ENCODE data around the gene TRAP1.

Gene TRAP1

GRCh38 chr16:3625911-3626732 lies 91.2 kb downstream of the TRAP1 start:
- Histone ChIP-seq H3K4me1 (ENCODE audit: control insufficient read depth in 1 of 2, insufficient read depth in 1 of 2, low read depth in 1 of 2, low read length in 1 of 2) (peaks cover 55 to 58% of the 10 kb centered on the region in 2 experiments), H3K27ac (peak overlapping the region; percentile 58)

DNA sequence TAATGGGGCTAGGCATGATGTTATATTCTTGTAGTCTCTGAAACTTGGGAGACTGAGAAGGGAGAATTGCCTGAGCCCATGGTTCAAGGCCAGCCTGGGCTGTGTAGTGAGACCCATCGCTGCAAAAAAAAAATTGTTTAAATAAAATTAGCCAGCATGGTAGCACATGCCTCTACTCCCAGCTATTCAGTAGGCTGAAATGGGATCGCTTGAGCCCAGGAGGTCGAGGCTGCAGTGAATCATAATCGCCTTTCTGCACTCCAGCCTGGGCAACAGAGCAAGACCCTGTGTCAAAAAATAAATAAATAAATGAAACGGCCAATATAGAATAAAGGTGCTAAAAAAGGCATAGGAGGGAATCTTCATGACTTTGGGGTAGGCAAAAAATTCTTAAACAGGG lies 92.0 kb downstream of the TRAP1 start:
- Histone ChIP-seq H3K36me3 (no peaks in the 10 kb centered on the region), H3K4me1 (ENCODE audit: control insufficient read depth in 1 of 2, insufficient read depth in 1 of 2, low read depth in 1 of 2, low read length in 1 of 2) (peaks cover 55 to 58% of the 10 kb centered on the region in 2 experiments), H3K9me3 (no peaks in the 10 kb centered on the region), H3K27ac (peak overlapping the region; percentile 58), H3K27me3 (no peaks in the 10 kb centered on the region), H3K4me3 (ENCODE audit: low read depth in 1 of 2, low read length in 1 of 2) (no peak overlapping the region)
- TF ChIP-seq CTCF (IDR thresholded peaks at IDR 0.05), result no peak

More at GRCh38 chr16:3625911-3626732, 91.2 kb downstream of the TRAP1 start:
- TF ChIP-seq CTCF (IDR thresholded peaks at IDR 0.05), result no peak
- no peaks in the 10 kb centered on the region for H3K9me3 ChIP-seq
- H3K4me3 ChIP-seq (ENCODE audit: low read depth in 1 of 2, low read length in 1 of 2), result no peak overlapping the region
- H3K27me3 ChIP-seq, result no peaks in the 10 kb centered on the region
- no peaks in the 10 kb centered on the region for H3K36me3 ChIP-seq

- H3K27me3 ChIP-seq, result no peaks in the 10 kb centered on the region
- H3K27ac ChIP-seq, result no peak overlapping the region
- no peaks in the 10 kb centered on the region for H3K36me3 ChIP-seq
- no peaks in the 10 kb centered on the region for H3K9me3 ChIP-seq
- H3K4me3 ChIP-seq (ENCODE audit: low read depth in 1 of 2, low read length in 1 of 2), result no peak overlapping the region
- H3K4me1 ChIP-seq (ENCODE audit: control insufficient read depth in 1 of 2, insufficient read depth in 1 of 2, low read depth in 1 of 2, low read length in 1 of 2), result peaks cover 43 to 46% of the 10 kb centered on the region in 2 experiments
- no peak for TF ChIP-seq CTCF (IDR thresholded peaks at IDR 0.05)
Observed at GRCh38 chr16:3623642-3624041, 93.7 kb downstream of the TRAP1 start.

- Histone ChIP-seq H3K36me3 (peaks cover 5% of the 10 kb centered on the region), H3K4me1 (ENCODE audit: control insufficient read depth in 1 of 2, insufficient read depth in 1 of 2, low read depth in 1 of 2, low read length in 1 of 2) (peaks cover 12 to 22% of the 10 kb centered on the region in 2 experiments), H3K27ac (peak overlapping the region; percentile 26), H3K27me3 (no peaks in the 10 kb centered on the region), H3K9me3 (no peaks in the 10 kb centered on the region), H3K4me3 (ENCODE audit: low read depth in 1 of 2, low read length in 1 of 2) (no peak overlapping the region)
- TF ChIP-seq CTCF (IDR thresholded peaks at IDR 0.05), result no peak
Observed at GRCh38 chr16:3618769-3619141, 98.6 kb downstream of the TRAP1 start.

DNA sequence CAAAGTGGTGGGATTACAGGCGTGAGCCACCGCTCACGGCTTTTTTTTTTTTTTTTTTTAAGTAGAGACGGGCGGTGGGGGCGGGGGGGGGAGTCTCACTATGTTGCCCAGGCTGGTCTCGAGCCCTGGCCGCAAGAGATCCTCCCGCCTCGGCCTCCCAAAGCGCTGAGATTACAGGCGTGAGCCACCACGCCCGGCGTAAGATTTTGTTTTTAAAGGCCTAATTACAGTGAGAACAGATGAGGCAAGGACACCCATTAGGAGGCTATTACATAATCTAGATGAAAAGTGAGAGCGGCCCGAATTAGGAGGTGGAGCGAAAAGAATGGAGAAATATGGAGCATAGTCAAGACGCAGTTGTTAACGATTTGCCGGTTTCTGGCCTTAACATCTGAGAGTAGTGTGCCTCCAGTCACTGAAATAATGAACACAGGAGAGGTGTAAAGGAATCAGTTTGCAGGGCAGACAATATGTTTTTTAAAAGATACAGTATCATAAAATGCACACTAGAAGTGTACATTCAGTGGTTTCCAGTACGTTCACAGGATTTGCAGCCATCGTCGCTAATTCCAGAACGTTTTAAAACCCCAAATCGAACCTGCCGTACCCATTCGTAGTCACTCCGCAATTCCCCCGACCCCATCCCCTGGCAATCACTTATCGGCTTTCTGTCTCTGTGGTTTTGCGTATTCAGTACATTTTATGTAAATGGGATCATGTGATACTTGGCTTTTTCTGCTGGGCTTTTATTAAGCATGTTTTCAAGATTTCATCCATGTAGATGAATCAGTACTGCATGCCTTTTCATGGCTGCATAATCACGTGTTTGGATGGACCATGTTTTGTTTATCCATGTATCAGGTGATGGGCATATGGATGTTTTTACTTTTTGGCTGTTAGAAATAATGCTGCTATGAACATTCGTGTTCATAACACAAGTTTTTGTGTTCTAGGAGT lies 104.5 kb downstream of the TRAP1 start:
- H3K9me3 ChIP-seq, result no peaks in the 10 kb centered on the region
- H3K36me3 ChIP-seq, result peaks cover 5% of the 10 kb centered on the region
- H3K4me1 ChIP-seq (ENCODE audit: control insufficient read depth in 1 of 2, insufficient read depth in 1 of 2, low read depth in 1 of 2, low read length in 1 of 2), result peaks cover 46 to 48% of the 10 kb centered on the region in 2 experiments
- peak overlapping the region; percentile 86 to 88 for H3K4me3 ChIP-seq (ENCODE audit: low read depth in 1 of 2, low read length in 1 of 2)
- H3K27me3 ChIP-seq, result no peaks in the 10 kb centered on the region
- TF ChIP-seq CTCF (IDR thresholded peaks at IDR 0.05), result no peak
- peak overlapping the region; percentile 96 for H3K27ac ChIP-seq

All from neutrophil (primary cell).